ENCODE results near the gene DTNBP1.

DTNBP1 gene

GRCh38 chr6:15512721-15513120 lies 150.1 kb downstream of the DTNBP1 start:
- DNase-seq (ENCODE audit: low read depth), result no peak
- H3K4me3 ChIP-seq (ENCODE audit: low read length), result no peak overlapping the region
- TF ChIP-seq CTCF (conservative IDR thresholded peaks at IDR 0.05; ENCODE audit: low read length), result no peak

DNA sequence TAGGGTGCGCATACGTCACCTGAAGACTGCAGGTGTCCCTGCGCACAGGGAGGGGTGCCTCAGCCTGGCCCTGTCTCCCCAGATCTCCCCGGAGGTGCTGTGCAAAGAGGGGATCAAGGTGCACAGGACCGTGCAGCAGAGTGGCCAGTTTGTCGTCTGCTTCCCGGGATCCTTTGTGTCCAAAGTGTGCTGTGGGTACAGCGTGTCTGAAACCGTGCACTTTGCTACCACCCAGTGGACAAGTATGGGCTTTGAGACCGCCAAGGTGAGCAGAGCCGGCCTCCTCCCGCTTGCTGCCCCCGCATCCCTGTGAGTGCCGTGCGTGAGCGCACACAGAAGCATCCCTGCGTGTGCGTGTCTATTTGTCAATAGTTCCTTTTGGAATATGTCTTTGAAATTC lies 150.7 kb downstream of the DTNBP1 start:
- H3K4me3 ChIP-seq (ENCODE audit: low read length), result no peak overlapping the region
- DNase-seq (ENCODE audit: low read depth), result no peak
- TF ChIP-seq CTCF (conservative IDR thresholded peaks at IDR 0.05; ENCODE audit: low read length), result peak; percentile 12; the same call in 1 of the 2 replicates

DNA sequence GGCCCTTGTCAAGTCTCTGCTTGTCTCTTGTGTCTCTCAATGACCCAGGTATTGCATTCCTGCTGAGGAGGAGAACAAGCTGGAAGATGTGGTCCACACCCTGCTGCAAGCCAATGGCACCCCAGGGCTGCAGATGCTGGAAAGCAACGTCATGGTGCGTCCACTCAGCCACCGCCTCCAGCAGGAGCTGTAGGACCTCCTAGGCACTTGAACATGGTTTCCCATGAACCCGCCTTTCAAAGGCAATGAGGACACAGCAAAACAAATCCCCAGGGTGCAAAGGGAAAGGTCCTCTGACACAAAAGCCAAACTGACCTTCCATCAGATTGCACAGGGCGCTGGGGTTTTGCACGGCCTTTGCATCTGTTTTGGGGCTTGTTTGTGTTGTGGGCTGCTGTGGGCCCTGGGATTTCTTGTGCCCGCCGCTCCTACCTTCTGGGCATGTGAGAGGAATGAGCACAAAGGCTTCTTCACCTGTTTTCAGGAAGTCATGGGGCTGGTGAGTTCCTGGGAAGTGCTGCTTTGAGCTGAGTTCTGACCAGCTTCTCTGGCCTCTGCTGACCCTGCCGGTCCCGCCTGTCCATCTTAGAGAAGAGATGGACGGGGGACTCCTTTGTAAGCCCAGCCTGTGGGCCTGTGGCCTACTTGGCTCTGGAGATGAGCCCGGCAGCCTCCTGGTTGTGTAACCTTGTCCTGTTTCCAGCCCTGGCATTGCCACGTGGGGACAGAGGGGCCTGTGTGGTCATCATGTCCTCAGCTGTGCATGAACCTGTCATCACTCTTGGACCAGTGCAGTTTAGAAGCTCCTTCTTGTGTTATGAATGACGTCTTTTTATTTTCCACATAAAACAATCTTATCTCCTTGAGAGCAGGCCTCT lies 151.3 kb downstream of the DTNBP1 start:
- H3K4me3 ChIP-seq (ENCODE audit: low read length), result no peak overlapping the region
- DNase-seq (ENCODE audit: low read depth), result peak; percentile 19
- no peak for TF ChIP-seq CTCF (conservative IDR thresholded peaks at IDR 0.05; ENCODE audit: low read length)

DNA sequence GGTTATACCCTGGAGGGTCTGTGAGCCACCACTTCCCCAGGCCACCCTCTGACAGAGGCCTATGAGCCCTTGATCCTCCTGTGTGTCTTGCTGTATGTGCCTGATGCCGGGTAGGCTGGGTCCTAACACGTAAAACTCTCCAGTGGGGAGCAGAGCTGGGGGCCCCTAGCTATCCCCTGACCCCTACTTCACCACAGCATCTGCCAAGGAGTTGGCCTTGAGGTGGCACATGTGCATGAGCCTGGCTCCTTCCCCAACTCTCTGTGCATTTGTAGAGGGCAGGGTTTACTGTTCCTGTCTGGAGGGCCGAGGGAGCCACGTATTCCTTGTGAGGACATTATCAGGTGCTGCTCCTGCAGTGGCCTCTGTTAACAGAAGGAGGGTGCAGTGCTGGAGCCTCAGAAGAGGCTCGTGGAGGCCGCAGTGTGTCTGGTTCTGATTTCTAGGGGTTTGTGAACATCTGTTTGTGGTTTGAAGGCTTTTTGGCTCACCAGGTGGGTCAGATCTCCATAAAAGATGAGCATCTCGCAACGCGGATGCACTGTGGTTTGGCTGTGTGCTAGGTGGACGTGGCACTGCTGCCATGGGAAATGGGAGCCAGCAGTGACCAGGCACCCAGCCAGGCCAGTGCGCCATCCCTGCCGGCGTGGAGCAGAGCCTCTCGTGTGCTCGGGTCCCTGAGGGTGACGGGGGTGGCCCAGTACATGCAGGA lies 152.1 kb downstream of the DTNBP1 start:
- peak; percentile 49 for DNase-seq (ENCODE audit: low read depth)
- no peak for TF ChIP-seq CTCF (conservative IDR thresholded peaks at IDR 0.05; ENCODE audit: low read length)
- no peak overlapping the region for H3K4me3 ChIP-seq (ENCODE audit: low read length)

- no peak for TF ChIP-seq CTCF (conservative IDR thresholded peaks at IDR 0.05; ENCODE audit: low read length)
- H3K4me3 ChIP-seq (ENCODE audit: low read length), result no peak overlapping the region
- no peak for DNase-seq (ENCODE audit: low read depth)
These were observed 152.7 kb downstream of the DTNBP1 start for GRCh38 chr6:15510121-15510520.

GRCh38 chr6:15509335-15509933 lies 153.4 kb downstream of the DTNBP1 start:
- no peak for DNase-seq (ENCODE audit: low read depth)
- no peak for TF ChIP-seq CTCF (conservative IDR thresholded peaks at IDR 0.05; ENCODE audit: low read length)
- H3K4me3 ChIP-seq (ENCODE audit: low read length), result no peak overlapping the region
